K562 (cell line): ENCODE measurements around the gene ZFYVE27. TPM values are rescaled to one million over a fixed set of nuclear protein-coding genes. Genes with fewer than 3 reads are reported as not detected.

ENCODE experiments used
- ATF1 ChIP-seq, 2 experiments: fragments of 450-650 bp in 1 of 2; IDR thresholded peaks; 2 replicates each; pipeline ENCODE4 v1.6.1; 2016; ENCODE audit warnings: missing compliant biosample characterization in 1 of 2, missing genetic modification characterization in 1 of 2
- CBFB ChIP-seq: sonication (generic); formaldehyde crosslinking; IDR thresholded peaks from 2 replicates; pipeline ENCODE4 v1.4.0; 2020; ENCODE audit warnings: mild to moderate bottlenecking, missing genetic modification reagents
- CBX1 ChIP-seq: sonication (generic); IDR thresholded peaks from 2 replicates; pipeline ENCODE4 v1.6.1; 2016; ENCODE audit warnings: antibody characterized with exemption, low read depth, mild to moderate bottlenecking
- CTCFL ChIP-seq: IDR thresholded peaks from 2 replicates; pipeline ENCODE4 v1.6.1; 2011; ENCODE audit warnings: borderline replicate concordance, low read depth, mild to moderate bottlenecking, moderate library complexity, low read length; ENCODE audit not compliant: insufficient read depth, poor library complexity, severe bottlenecking
- DIDO1 ChIP-seq: fragments of 450-650 bp; IDR thresholded peaks from 2 replicates; pipeline ENCODE4 v1.6.1; 2016; ENCODE audit warnings: low read depth, missing biosample characterization, missing genetic modification characterization
- FOXM1 ChIP-seq, 2 experiments: fragments of 450-650 bp in 1 of 2; sonication (generic) in 1 of 2; formaldehyde crosslinking in 1 of 2; IDR thresholded peaks; 2 replicates each; pipeline versions ENCODE4 v1.6.1 to v1.9.0; 2017 to 2022; ENCODE audit warnings: low read depth in 2 of 2, mild to moderate bottlenecking in 2 of 2, missing genetic modification reagents in 1 of 2, moderate library complexity in 1 of 2
- KLF1 ChIP-seq: fragments of 450-650 bp; IDR thresholded peaks from 2 replicates; pipeline ENCODE4 v1.6.1; 2016; ENCODE audit warnings: missing genetic modification characterization, missing compliant biosample characterization
- PRDM10 ChIP-seq: fragments of 450-650 bp; IDR thresholded peaks from 2 replicates; pipeline ENCODE4 v1.6.1; 2018; ENCODE audit not compliant: partially characterized antibody
- RREB1 ChIP-seq: fragments of 250-450 bp; sonication (Bioruptor Pico); IDR thresholded peaks from 2 replicates; pipeline ENCODE4 v1.4.0; 2020
- SMARCC2 ChIP-seq: fragments of 450-650 bp; IDR thresholded peaks from 2 replicates; pipeline ENCODE4 v1.6.1; 2017; ENCODE audit warnings: antibody characterized with exemption, moderate library complexity, mild to moderate bottlenecking, low read depth
- TEAD2 ChIP-seq: fragments of 450-650 bp; IDR thresholded peaks from 2 replicates; pipeline ENCODE4 v1.6.1; 2016; ENCODE audit warnings: missing genetic modification characterization, control low read depth, missing compliant biosample characterization
- ZBTB2 ChIP-seq: fragments of 450-650 bp; IDR thresholded peaks from 2 replicates; pipeline ENCODE4 v1.6.1; 2016; ENCODE audit warnings: antibody characterized with exemption
- polyA plus RNA-seq, 8 experiments: library from polyadenylated mRNA; depleted of rRNA in 4 of 8; stranded (reverse) in 5 of 8; unstranded in 3 of 8; fragments of >200 nt; fragmentation: Nextera tagmentation in 2 of 8; fragmentation: Illumina TruSeq in 1 of 8; extraction: Ambion mirVana in 2 of 8; extraction: Trizol in 1 of 8; gene quantifications; 2 replicates each; pipeline versions ENCODE4 v1.2.1 to v1.2.3, GENCODE V29; 2011 to 2014; ENCODE audit warnings: inconsistent platforms in 1 of 8, missing spikeins in 1 of 8
- total RNA-seq, 7 experiments: library from RNA; depleted of rRNA in 6 of 7; stranded (reverse); fragments of >200 nt in 6 of 7; fragmentation: Illumina TruSeq in 2 of 7; extraction: Trizol in 2 of 7; gene quantifications; 2 replicates each; pipeline versions ENCODE4 v1.2.1 to v1.2.3, GENCODE V29; 2011 to 2021; ENCODE audit warnings: low replicate concordance in 1 of 7

ZFYVE27 gene
- total and polyA plus RNA-seq, 9 of the 15 experiments (the other 6 are each of a cell fraction or from before 2014, with no cell fraction given), result 0.81 to 21.9 (median 15.3) TPM

GRCh38 chr10:97788552-97789442, 51.9 kb downstream of the ZFYVE27 start (continued):
- TF ChIP-seq PRDM10 (peak; percentile 52), KLF1 (tag) (no peak), DIDO1 (tag) (no peak), ZBTB2 (peak; percentile 49; the same call in 1 of the 2 replicates), SMARCC2 (peak; percentile 79; the same call in 1 of the 2 replicates), TEAD2 (tag) (no peak), CBX1 (no peak), FOXM1 (IDR thresholded peaks at IDR 0.05; ENCODE audit: low read depth) (peak; percentile 77), FOXM1 (CRISPR knock-in tag; IDR thresholded peaks at IDR 0.05; ENCODE audit: low read depth) (no peak), RREB1 (CRISPR knock-in tag) (no peak), ATF1 (CRISPR knock-in tag; IDR thresholded peaks at IDR 0.05) (no peak), ATF1 (tag; IDR thresholded peaks at IDR 0.05) (no peak), CTCFL (no peak), CBFB (CRISPR knock-in tag) (no peak)
